ENCODE data around the gene HCAR1.
A peak's percentile ranks its signal among the peaks of the same experiment; 100 is the strongest.
"Not testable (repeated sequence)": the region's sequence is repeated elsewhere in the genome, so short reads cannot be mapped to it uniquely, and the experiment has no call there.

The HCAR1 gene

DNA sequence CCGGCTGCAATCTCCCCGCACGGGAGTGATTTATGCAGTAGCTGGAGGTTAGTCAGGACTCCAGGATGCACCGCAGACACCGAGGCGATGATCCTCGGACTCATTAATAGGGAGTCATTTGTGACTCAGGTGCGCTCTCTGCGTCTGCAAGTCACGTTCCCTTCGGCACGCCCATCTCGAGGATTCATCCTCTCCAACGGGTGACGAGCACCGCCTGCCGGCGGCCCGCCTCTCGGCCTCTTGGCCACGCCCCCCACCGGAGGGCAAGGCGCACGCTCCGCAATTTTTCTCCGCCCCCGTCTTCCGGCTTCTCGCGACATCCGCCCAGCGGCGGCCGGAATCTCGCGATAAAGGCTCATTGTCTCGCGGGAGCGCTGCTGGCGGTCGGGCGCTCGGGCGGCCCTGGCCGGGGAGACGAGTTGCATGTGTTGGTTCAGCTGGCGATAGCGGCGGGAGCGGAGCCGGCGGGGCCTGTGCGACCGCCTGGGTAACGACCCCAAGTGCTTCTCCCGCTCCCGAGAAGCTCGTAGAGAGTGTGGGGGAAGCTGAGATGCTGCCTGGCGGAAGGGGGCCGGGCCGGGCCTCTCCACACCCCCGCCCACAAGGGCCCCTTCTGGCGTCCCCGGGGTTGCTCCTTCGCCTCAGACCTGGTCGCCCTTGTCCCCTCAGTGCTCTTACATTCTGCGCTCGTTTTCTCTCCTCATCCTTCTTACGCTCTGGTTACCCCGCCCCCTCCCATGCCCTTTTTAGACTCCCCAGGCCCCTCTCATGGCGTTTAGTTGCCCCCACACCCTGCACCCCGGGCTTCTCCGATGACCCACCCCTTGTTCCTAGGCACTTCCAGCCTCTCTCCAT lies 22.0 kb upstream of the HCAR1 start, which contains the start of gene DENR:
TSS of gene DENR (plus strand) at position 361 of the 855 bp plus-strand sequence. CDS start 878 bp downstream, outside the sequence.
- H3K4me2 ChIP-seq (ENCODE audit: low read length): peak within 1 kb of the TSS; percentile 80
- peak within 1 kb of the TSS; percentile 96 for H4K8ac ChIP-seq (ENCODE audit: low read depth, low read length)
- H3K9ac ChIP-seq (ENCODE audit: low read length): peak within 1 kb of the TSS; percentile 97
- peak within 1 kb of the TSS; percentile 64 for H2AFZ ChIP-seq (ENCODE audit: insufficient read depth, low read length, poor library complexity)
- H3K27me3 ChIP-seq (ENCODE audit: insufficient read depth, low read length): no peaks in the 10 kb centered on the region
- H3K27ac ChIP-seq (ENCODE audit: low read depth, low read length): peak within 1 kb of the TSS; percentile 76
- H3K79me1 ChIP-seq (ENCODE audit: low read length): peaks cover 8% of the 10 kb centered on the region
- no peaks in the 10 kb centered on the region for H3K9me3 ChIP-seq (ENCODE audit: insufficient read depth, low read depth, low read length)
- peak within 1 kb of the TSS; percentile 94 for H4K12ac ChIP-seq (ENCODE audit: low read depth, low read length)
- H3K14ac ChIP-seq (ENCODE audit: low read length): peak within 1 kb of the TSS; percentile 90
- no peak within 1 kb of the TSS for H3K23ac ChIP-seq (ENCODE audit: low read length)
- peak within 1 kb of the TSS; percentile 93 for H4K91ac ChIP-seq (ENCODE audit: low read depth, low read length)
- peaks cover 9% of the 10 kb centered on the region for H3K79me2 ChIP-seq (ENCODE audit: control insufficient read depth, insufficient read depth, low read length, poor library complexity)
- peaks cover 4 to 11% of the 10 kb centered on the region in 2 experiments for H3K36me3 ChIP-seq (ENCODE audit: control insufficient read depth in 1 of 2, insufficient read depth in 2 of 2, low read length in 2 of 2)
- peaks cover 6 to 12% of the 10 kb centered on the region in 2 experiments for H3K4me1 ChIP-seq (ENCODE audit: control insufficient read depth in 1 of 2, insufficient read depth in 2 of 2, low read length in 2 of 2)
- no peak within 1 kb of the TSS for H2BK12ac ChIP-seq (ENCODE audit: low read length)
- H3K4ac ChIP-seq (ENCODE audit: low read depth, low read length): peak within 1 kb of the TSS; percentile 88
- peak within 1 kb of the TSS; percentile 89 for H3K18ac ChIP-seq (ENCODE audit: low read length)
- peak within 1 kb of the TSS; percentile 85 for H3K4me3 ChIP-seq (ENCODE audit: low read depth, low read length)
- peak within 1 kb of the TSS; percentile 81 for H2BK120ac ChIP-seq (ENCODE audit: insufficient read depth, low read length, poor library complexity)
- DNase-seq: peak; percentile 98 to 100
- H2BK5ac ChIP-seq (ENCODE audit: low read depth, low read length, poor library complexity): peak within 1 kb of the TSS; percentile 81
- H2AK5ac ChIP-seq (ENCODE audit: low read length): peak within 1 kb of the TSS; percentile 61
- no CpG with 5 or more reads among the region's 73 CpGs for WGBS (ENCODE audit: extremely low coverage, insufficient coverage, insufficient read length)

DNA sequence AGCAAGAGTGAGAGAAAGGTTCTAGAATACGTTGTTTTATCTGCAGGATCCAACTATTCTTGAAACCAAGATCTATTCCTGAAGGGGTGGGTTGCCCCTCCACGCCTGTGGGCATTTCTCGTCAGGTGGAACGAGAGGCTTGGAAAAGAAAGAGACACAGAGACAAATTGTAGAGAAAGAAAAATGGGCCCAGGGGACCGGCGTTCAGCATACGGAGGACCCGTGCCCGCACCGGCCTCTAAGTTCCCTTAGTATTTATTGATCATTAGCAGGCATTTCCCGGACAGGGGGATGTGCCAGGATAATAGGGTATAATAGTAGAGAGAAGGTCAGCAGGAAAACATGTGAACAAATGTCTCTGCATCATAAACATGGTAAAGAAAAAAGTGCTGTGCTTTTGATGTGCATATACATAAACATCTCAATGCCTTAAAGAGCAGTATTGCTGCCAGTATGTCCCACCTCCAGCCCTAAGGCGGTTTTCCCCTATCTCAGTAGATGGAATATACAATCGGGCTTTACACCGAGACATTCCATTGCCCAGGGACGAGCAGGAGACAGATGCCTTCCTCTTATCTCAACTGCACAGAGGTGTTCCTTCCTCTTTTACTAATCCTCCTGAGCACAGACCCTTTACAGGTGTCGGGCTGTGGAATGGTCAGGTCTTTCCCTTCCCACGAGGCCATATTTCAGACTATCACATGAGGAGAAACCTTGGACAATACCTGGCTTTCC lies 20.3 kb upstream of the HCAR1 start:
- H3K4ac ChIP-seq (ENCODE audit: low read depth, low read length); H3K23ac ChIP-seq (ENCODE audit: low read length); H4K8ac ChIP-seq (ENCODE audit: low read depth, low read length); H3K14ac ChIP-seq (ENCODE audit: low read length); H3K79me1 ChIP-seq (ENCODE audit: low read length); H4K12ac ChIP-seq (ENCODE audit: low read depth, low read length); H3K9me3 ChIP-seq (ENCODE audit: insufficient read depth, low read depth, low read length); H3K18ac ChIP-seq (ENCODE audit: low read length); H3K36me3 ChIP-seq (ENCODE audit: control insufficient read depth in 1 of 2, insufficient read depth in 2 of 2, low read length in 2 of 2); H3K27me3 ChIP-seq (ENCODE audit: insufficient read depth, low read length); H3K4me2 ChIP-seq (ENCODE audit: low read length); H3K79me2 ChIP-seq (ENCODE audit: control insufficient read depth, insufficient read depth, low read length, poor library complexity); H3K4me3 ChIP-seq (ENCODE audit: low read depth, low read length); H4K91ac ChIP-seq (ENCODE audit: low read depth, low read length); H3K9ac ChIP-seq (ENCODE audit: low read length); H2AK5ac ChIP-seq (ENCODE audit: low read length): not testable (repeated sequence)
- H2BK120ac ChIP-seq (ENCODE audit: insufficient read depth, low read length, poor library complexity): peak overlapping the region; percentile 24
- peak in 1 of 2 donors; percentile 40 for DNase-seq
- peaks cover 6 to 12% of the 10 kb centered on the region in 2 experiments for H3K4me1 ChIP-seq (ENCODE audit: control insufficient read depth in 1 of 2, insufficient read depth in 2 of 2, low read length in 2 of 2)
- H2BK5ac ChIP-seq (ENCODE audit: low read depth, low read length, poor library complexity): peak overlapping the region; percentile 9
- peak overlapping the region; percentile 43 for H3K27ac ChIP-seq (ENCODE audit: low read depth, low read length)
- H2BK12ac ChIP-seq (ENCODE audit: low read length): peak overlapping the region; percentile 38
- no CpG with 5 or more reads among the region's 17 CpGs for WGBS (ENCODE audit: extremely low coverage, insufficient coverage, insufficient read length)
- H2AFZ ChIP-seq (ENCODE audit: insufficient read depth, low read length, poor library complexity): peak overlapping the region; percentile 46

DNA sequence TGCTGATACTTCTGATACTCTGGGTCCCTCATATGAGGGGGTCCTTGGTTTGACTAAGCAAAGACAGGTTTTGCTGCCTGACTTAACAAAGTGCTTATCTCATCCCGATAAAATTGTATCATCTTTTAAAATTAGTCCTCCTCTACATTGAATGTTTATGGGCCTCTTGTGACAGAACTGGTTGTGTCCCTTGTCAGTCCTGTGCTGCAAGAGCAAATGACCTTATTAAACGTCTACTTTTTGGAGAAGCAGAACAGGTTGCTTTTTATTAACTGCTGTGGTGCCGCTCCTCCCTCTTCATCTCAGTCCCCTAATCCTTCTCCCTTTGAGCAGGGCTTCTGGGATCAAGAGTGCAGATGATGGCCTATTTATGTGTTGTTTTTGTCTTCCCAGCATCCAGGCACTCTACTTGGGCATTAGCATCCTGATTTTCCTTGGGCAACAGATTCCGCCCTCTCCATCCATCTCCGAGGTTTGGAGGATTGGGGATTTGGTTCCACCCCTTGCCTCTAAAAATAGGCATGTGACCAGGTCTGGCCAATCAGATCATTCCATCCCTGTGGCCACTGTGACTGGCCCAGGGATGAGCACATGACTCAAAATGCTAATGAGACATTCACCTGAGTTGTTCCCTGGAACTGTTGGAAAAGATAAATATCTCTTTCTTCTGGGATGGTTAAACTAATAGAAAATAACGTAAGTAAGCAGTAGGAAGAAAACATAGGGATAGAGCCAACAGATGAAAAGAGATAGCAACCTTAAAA lies 19.1 kb upstream of the HCAR1 start:
- no peak overlapping the region for H4K8ac ChIP-seq (ENCODE audit: low read depth, low read length)

More for the DNA sequence above, 19.1 kb upstream of the HCAR1 start:
- Histone ChIP-seq H4K12ac (ENCODE audit: low read depth, low read length) (no peak overlapping the region), H4K91ac (ENCODE audit: low read depth, low read length) (no peak overlapping the region), H3K9me3 (ENCODE audit: insufficient read depth, low read depth, low read length) (no peaks in the 10 kb centered on the region), H3K4me2 (ENCODE audit: low read length) (no peak overlapping the region), H2BK5ac (ENCODE audit: low read depth, low read length, poor library complexity) (no peak overlapping the region), H3K4me1 (ENCODE audit: control insufficient read depth in 1 of 2, insufficient read depth in 2 of 2, low read length in 2 of 2) (peaks cover 6 to 12% of the 10 kb centered on the region in 2 experiments), H2BK120ac (ENCODE audit: insufficient read depth, low read length, poor library complexity) (no peak overlapping the region), H3K27me3 (ENCODE audit: insufficient read depth, low read length) (no peaks in the 10 kb centered on the region), H3K4ac (ENCODE audit: low read depth, low read length) (no peak overlapping the region), H3K79me1 (ENCODE audit: low read length) (peaks cover 8% of the 10 kb centered on the region), H3K79me2 (ENCODE audit: control insufficient read depth, insufficient read depth, low read length, poor library complexity) (peaks cover 9% of the 10 kb centered on the region), H3K27ac (ENCODE audit: low read depth, low read length) (no peak overlapping the region), H2AFZ (ENCODE audit: insufficient read depth, low read length, poor library complexity) (no peak overlapping the region), H3K9ac (ENCODE audit: low read length) (peak overlapping the region; percentile 22), H2BK12ac (ENCODE audit: low read length) (peak overlapping the region; percentile 91), H2AK5ac (ENCODE audit: low read length) (no peak overlapping the region), H3K14ac (ENCODE audit: low read length) (no peak overlapping the region), H3K4me3 (ENCODE audit: low read depth, low read length) (no peak overlapping the region), H3K23ac (ENCODE audit: low read length) (no peak overlapping the region), H3K18ac (ENCODE audit: low read length) (no peak overlapping the region), H3K36me3 (ENCODE audit: control insufficient read depth in 1 of 2, insufficient read depth in 2 of 2, low read length in 2 of 2) (peaks cover 2 to 4% of the 10 kb centered on the region in 2 experiments)
- peak in 1 of 2 donors; percentile 64 for DNase-seq
- no CpG with 5 or more reads among the region's 6 CpGs for WGBS (ENCODE audit: extremely low coverage, insufficient coverage, insufficient read length)

Data from trophoblast cell (in vitro differentiated cells and primary cell).